Activated T-cell treated with anti-CD3 and anti-CD28 coated beads, Interleukin-2, amount 50 U/mL, for 4 hours (primary cell): ENCODE results near the gene HAND1. TPM values are rescaled to one million over a fixed set of nuclear protein-coding genes. Genes with fewer than 3 reads are reported as not detected.

Experiments used
- ATAC-seq, 2 donors: fragments of 200-7000 bp; cut with Tn5 transposase; one replicate each; pipeline ENCODE4 v1.10.0; 2021
- DNase-seq: peaks from one replicate; pipeline ENCODE4 v3.0.0-alpha.2; 2020
- H3K27me3 Mint-ChIP-seq: one replicate; pipeline ENCODE4 v1.8.0; 2021; ENCODE audit warnings: low read depth, mixed read lengths
- H3K36me3 Mint-ChIP-seq: one replicate; pipeline ENCODE4 v1.8.0; 2022; ENCODE audit warnings: mixed read lengths; ENCODE audit not compliant: insufficient read depth
- H3K4me1 Mint-ChIP-seq: one replicate; pipeline ENCODE4 v1.8.0; 2021; ENCODE audit warnings: low read depth, mixed read lengths
- H3K4me3 Mint-ChIP-seq: one replicate; pipeline ENCODE4 v1.8.0; 2021; ENCODE audit warnings: mild to moderate bottlenecking, moderate library complexity, mixed read lengths
- H3K9me3 Mint-ChIP-seq: one replicate; pipeline ENCODE4 v1.8.0; 2021; ENCODE audit warnings: mixed read lengths
- total RNA-seq, 3 donors: library from RNA; stranded (reverse); gene quantifications; one replicate each; pipeline ENCODE4 v1.2.1, GENCODE V29; 2021

The HAND1 gene
- total RNA-seq, 3 donors from 2014 or later, result not detected

GRCh38 chr5:154444556-154445421 is 33.2 kb downstream of the HAND1 start:
- peaks cover 48% of the 10 kb centered on the region for H3K4me1 Mint-ChIP-seq
- no peaks in the 10 kb centered on the region for H3K27me3 Mint-ChIP-seq
- DNase-seq, result no peak
- H3K4me3 Mint-ChIP-seq, result peak overlapping the region; percentile 100
- peaks cover 22% of the 10 kb centered on the region for H3K36me3 Mint-ChIP-seq
- ATAC-seq, result no peak
- no peaks in the 10 kb centered on the region for H3K9me3 Mint-ChIP-seq

- Mint-ChIP-seq H3K4me3 (no peak overlapping the region), H3K9me3 (no peaks in the 10 kb centered on the region), H3K27me3 (no peaks in the 10 kb centered on the region), H3K36me3 (peaks cover 31% of the 10 kb centered on the region), H3K4me1 (peaks cover 30% of the 10 kb centered on the region)
- DNase-seq (no peak), ATAC-seq (no peak)
Observed at GRCh38 chr5:154442801-154443200, 35.2 kb downstream of the HAND1 start.

GRCh38 chr5:154440540-154440939 is 37.5 kb downstream of the HAND1 start:
- no peak for DNase-seq
- Mint-ChIP-seq H3K27me3 (no peaks in the 10 kb centered on the region), H3K36me3 (peaks cover 45% of the 10 kb centered on the region), H3K9me3 (no peaks in the 10 kb centered on the region), H3K4me1 (peaks cover 19% of the 10 kb centered on the region), H3K4me3 (no peak overlapping the region)
- no peak for ATAC-seq

- Mint-ChIP-seq H3K27me3 (no peaks in the 10 kb centered on the region), H3K4me1 (peaks cover 3% of the 10 kb centered on the region), H3K9me3 (no peaks in the 10 kb centered on the region), H3K4me3 (no peak overlapping the region), H3K36me3 (peaks cover 49% of the 10 kb centered on the region)
- DNase-seq (no peak), ATAC-seq (no peak)
Observed at GRCh38 chr5:154437281-154437965, 40.6 kb downstream of the HAND1 start.

- Mint-ChIP-seq H3K36me3 (peaks cover 31% of the 10 kb centered on the region), H3K9me3 (no peaks in the 10 kb centered on the region), H3K4me1 (no peaks in the 10 kb centered on the region), H3K27me3 (no peaks in the 10 kb centered on the region), H3K4me3 (no peak overlapping the region)
- DNase-seq, result no peak
- ATAC-seq, result no peak
Observed at GRCh38 chr5:154435226-154435625, 42.8 kb downstream of the HAND1 start.

- H3K36me3 Mint-ChIP-seq, result peaks cover 21% of the 10 kb centered on the region
- no peaks in the 10 kb centered on the region for H3K9me3 Mint-ChIP-seq
- no peaks in the 10 kb centered on the region for H3K27me3 Mint-ChIP-seq
- no peaks in the 10 kb centered on the region for H3K4me1 Mint-ChIP-seq
- no peak for DNase-seq
- ATAC-seq, result no peak
- H3K4me3 Mint-ChIP-seq, result no peak overlapping the region
Observed at GRCh38 chr5:154430961-154431630, 46.9 kb downstream of the HAND1 start.

- no peaks in the 10 kb centered on the region for H3K9me3 Mint-ChIP-seq
- H3K4me1 Mint-ChIP-seq, result no peaks in the 10 kb centered on the region
- DNase-seq (no peak), ATAC-seq (no peak)
- peaks cover 16% of the 10 kb centered on the region for H3K36me3 Mint-ChIP-seq
- no peak overlapping the region for H3K4me3 Mint-ChIP-seq
- H3K27me3 Mint-ChIP-seq, result no peaks in the 10 kb centered on the region
Observed at GRCh38 chr5:154430466-154430865, 47.6 kb downstream of the HAND1 start.

- Mint-ChIP-seq H3K4me3 (no peak overlapping the region), H3K4me1 (no peaks in the 10 kb centered on the region), H3K9me3 (no peaks in the 10 kb centered on the region), H3K36me3 (peaks cover 14% of the 10 kb centered on the region), H3K27me3 (no peaks in the 10 kb centered on the region)
- ATAC-seq (no peak), DNase-seq (no peak)
Observed at GRCh38 chr5:154429341-154429740, 48.7 kb downstream of the HAND1 start.

GRCh38 chr5:154428208-154428607 is 49.8 kb downstream of the HAND1 start:
- H3K4me1 Mint-ChIP-seq, result peaks cover 4% of the 10 kb centered on the region
- peaks cover 7% of the 10 kb centered on the region for H3K9me3 Mint-ChIP-seq
- H3K4me3 Mint-ChIP-seq, result no peak overlapping the region
- no peaks in the 10 kb centered on the region for H3K27me3 Mint-ChIP-seq
- no peak for ATAC-seq
- H3K36me3 Mint-ChIP-seq, result peaks cover 14% of the 10 kb centered on the region
- DNase-seq, result no peak

Other genes with a start within 250 kb of the HAND1 start
- gene SAP30L, start 32.2 kb downstream of the HAND1 start, total RNA-seq, result 10 to 100 TPM; 22.5 to 27.0 (median 24.0) TPM